HG03460 (cell line): Measurements from ENCODE around the gene ZNF550.
"Not testable (repeated sequence)": the region's sequence is repeated elsewhere in the genome, so short reads cannot be mapped to it uniquely, and the experiment has no call there.

Experiments
- ATAC-seq: cut with Tn5 transposase; IDR thresholded peaks from one replicate; pipeline ENCODE4 v1.9.1; 2021; ENCODE audit not compliant: unreplicated experiment

The ZNF550 gene

DNA sequence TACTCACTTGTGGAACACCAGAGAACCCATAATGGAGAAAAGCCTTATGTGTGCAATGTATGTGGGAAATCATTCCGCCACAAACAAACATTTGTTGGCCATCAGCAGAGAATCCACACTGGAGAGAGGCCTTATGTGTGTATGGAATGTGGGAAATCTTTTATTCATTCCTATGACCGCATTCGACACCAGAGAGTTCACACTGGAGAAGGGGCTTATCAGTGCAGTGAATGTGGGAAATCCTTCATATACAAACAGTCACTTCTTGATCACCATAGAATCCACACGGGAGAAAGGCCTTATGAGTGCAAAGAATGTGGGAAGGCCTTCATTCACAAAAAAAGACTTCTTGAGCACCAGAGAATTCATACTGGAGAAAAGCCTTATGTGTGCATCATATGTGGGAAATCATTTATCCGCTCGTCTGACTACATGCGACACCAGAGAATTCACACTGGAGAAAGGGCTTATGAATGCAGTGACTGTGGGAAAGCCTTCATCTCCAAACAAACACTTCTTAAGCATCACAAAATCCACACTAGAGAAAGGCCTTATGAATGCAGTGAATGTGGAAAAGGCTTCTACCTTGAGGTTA lies 21.6 kb downstream of the ZNF550 start:
- no peak for ATAC-seq

DNA sequence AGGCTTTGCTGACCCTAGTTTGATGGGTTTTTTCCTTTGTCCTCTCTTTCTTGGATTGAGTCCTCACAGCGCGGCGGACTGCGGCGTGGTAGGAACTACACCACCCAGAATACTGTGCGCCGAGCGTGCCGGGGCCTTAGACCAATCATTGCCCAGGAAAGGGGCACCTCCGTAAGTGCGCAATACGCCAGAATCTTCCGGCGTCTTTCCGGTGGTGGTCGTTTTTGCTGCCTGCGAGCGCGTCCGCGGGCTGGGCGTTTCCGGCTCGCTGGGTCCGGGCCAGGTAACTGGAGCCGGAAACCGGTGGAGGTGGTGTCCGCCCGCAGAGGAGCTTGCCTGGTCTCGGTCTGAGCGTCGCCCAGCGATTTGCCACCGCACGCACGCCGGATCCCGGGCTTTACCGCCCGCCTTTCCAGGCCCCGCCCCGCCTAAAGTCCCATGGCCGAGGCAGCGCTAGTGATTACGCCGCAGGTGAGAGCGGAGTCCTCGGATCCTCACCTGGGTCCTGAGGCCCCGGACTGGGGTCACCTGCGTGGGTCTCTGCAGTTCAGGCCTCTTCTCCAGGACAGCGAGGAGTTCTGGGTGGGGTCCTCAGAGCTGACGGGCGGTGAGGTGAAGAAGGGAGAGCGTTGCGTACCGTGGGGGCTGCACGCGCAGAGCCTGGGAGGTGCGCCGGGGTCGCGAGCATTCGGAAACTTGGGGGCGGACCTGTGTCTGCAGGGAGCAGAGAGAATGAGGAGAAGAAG lies 32.4 kb downstream of the ZNF550 start, which contains the start of gene ZNF549:
Gene ZNF549, plus strand, starts transcription at position 221 of the 746 bp plus-strand sequence. Its CDS starts 218 bp downstream, at position 439.
- ATAC-seq, result peak; percentile 98

DNA sequence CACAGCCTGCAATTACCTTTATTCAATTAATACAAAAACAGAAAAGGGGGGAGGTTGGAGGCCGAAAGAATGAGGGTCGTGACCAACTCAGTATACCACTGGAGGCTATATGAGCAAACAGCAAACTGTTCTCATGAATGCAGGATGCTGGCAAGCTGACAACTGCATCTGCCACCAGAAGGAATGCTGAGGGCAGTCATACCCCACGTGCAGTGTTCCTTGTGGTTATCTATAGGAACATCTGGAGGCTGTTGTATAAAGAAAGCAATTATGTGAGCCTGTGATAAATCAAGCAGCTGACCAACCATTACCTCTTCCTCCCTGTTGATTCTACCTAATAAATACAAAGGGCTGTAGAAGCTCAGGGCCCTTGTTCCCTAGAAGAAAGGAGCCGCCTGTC lies 41.6 kb downstream of the ZNF550 start:
- not testable (repeated sequence) for ATAC-seq

DNA sequence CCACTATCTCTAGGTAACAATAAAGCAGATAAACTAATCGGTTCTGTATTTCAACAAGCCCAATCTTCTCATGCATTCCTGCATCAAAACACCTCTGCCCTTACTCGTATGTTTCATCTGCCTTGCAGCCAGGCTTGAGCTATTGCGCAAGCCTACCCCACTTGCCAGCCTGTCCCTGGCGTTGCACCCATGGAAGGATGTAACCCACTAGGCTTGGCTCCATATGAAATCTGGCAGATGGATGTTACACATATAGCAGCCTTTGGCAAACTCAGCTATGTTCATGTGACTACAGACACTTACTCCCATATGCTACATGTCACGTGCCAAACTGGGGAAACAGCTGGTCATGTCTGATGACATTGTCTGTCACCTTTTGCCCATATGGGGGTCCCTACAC lies 44.4 kb downstream of the ZNF550 start:
- ATAC-seq, result no peak

DNA sequence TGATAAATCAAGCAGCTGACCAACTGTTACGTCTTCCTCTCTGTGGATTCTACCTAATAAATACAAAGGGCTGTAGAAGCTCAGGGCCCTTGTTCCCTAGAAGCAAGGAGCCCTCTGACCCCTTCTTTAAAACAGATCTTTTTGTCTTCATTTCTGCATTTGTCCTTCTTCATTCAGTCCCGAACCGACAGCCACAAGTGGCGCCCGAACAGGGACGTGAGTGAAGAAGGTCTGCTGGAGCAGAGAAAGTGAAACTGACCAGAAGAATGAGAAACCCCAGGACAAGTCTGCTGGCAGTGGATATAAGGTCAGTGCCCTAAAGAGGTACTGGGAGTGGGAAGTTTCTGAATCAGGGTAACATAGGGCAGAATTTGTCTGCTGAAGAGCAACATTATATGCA lies 46.8 kb downstream of the ZNF550 start:
- no peak for ATAC-seq

DNA sequence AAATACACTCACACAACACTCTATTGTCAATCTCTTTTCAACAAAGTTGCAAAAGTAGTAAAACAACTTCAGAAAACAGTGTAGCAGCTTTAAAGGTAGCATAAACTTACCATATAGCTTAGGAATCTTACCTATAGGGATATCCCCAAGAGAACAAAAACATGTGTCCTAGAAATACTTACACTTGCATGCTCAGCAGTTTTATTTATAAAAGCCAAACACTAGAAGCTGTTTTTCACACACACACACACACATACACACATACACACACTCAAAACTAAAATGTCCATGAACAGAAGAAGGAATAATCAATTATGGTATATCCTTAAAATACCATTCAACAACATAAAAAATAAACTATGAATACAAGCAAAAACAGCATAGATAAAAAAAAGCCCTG lies 48.2 kb downstream of the ZNF550 start:
- ATAC-seq, result no peak

DNA sequence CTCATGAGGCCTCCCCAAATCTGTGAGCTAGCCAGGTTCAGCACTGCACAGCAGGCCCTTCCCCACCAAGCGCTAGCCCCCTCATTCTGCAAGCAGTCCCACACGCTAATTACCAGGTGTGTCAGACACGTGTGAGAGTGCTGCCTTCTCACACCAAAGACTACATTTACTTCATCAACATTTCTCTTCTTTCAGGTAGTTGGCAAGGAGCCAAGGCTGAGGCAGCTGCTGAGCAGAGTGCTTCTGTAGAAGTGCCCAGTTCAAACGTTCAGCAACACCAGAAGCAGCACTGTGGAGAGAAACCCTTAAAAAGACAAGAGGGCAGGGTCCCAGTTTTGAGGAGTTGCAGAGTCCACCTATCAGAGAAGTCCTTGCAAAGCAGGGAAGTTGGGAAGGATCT lies 53.5 kb downstream of the ZNF550 start:
- ATAC-seq, result no peak

DNA sequence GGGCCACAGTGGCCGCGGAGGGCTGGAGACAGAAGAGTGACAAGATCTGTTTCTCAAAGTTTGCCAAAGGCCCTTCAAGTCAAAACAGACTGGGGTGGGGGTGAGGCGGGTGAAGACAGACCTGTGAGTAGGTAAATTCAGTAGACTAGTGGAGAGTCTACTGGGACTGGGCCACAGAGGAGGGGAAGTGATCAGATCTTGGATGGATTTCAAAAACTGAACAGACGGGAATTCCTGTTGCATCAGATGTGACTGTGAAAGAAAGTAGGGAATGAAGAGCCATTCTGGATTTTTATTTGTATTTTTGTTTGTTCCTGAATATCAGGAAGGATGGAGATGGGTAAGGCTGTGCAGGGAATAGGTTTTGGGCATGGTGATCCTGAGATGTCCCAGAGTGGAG lies 59.3 kb downstream of the ZNF550 start:
- ATAC-seq, result not testable (repeated sequence)

DNA sequence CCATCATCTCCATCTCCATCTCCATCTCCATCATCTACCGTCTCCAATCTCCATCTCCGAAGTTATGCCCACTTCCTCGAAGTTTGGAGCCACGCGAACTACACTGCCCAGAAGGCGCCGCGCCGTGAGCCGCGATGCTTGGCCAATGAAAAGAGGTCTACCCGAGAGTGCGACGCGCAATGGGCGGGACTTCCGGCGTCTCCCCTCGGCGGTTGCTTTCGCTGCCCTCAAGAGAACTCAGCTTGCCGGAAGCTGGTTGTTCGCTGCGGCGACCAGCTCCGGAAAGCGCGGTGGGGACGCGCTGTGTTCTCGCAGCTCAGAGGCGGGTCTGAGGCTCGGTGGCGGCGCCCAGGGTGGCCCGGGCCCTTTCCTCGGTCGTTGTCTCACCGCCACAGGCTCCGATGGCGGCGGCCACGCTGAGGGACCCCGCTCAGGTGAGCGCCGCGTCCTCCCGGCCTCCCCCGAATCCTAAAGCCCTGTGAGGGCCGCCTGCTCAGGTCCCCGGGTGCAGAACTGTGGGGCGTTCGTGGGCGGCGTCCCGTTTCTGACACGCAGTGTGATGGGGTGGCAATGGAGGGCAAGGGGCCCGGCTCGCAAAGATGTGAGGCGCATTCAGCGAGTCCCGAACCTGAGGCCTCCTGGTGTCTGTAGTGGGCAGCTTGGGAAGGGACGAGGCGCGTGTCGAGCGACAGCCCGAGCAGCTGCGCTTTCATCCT lies 59.8 kb downstream of the ZNF550 start, which contains the start of gene ZNF773:
Gene ZNF773, plus strand, starts transcription at position 259 of the 716 bp plus-strand sequence. Its CDS starts 143 bp downstream, at position 402.
- ATAC-seq, result peak; percentile 98

DNA sequence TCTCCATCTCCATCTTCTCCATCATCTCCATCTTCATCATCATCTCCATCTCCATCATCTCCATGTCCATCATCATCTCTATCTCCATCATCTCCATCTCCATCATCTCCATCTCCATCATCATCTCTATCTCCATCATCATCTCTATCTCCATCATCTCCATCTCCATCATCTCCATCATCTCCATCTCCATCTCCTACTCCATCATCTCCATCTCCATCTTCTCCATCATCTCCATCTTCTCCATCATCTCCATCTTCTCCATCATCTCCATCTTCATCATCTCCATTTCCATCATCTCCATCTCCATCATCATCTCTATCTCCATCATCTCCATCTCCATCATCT lies 60.4 kb downstream of the ZNF550 start:
- not testable (repeated sequence) for ATAC-seq

DNA sequence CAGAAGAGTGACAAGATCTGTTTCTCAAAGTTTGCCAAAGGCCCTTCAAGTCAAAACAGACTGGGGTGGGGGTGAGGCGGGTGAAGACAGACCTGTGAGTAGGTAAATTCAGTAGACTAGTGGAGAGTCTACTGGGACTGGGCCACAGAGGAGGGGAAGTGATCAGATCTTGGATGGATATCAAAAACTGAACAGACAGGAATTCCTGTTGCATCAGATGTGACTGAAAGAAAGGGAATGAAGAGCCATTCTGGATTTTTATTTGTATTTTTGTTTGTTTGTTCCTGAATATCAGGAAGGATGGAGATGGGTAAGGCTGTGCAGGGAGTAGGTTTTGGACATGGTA lies 71.4 kb downstream of the ZNF550 start:
- not testable (repeated sequence) for ATAC-seq

DNA sequence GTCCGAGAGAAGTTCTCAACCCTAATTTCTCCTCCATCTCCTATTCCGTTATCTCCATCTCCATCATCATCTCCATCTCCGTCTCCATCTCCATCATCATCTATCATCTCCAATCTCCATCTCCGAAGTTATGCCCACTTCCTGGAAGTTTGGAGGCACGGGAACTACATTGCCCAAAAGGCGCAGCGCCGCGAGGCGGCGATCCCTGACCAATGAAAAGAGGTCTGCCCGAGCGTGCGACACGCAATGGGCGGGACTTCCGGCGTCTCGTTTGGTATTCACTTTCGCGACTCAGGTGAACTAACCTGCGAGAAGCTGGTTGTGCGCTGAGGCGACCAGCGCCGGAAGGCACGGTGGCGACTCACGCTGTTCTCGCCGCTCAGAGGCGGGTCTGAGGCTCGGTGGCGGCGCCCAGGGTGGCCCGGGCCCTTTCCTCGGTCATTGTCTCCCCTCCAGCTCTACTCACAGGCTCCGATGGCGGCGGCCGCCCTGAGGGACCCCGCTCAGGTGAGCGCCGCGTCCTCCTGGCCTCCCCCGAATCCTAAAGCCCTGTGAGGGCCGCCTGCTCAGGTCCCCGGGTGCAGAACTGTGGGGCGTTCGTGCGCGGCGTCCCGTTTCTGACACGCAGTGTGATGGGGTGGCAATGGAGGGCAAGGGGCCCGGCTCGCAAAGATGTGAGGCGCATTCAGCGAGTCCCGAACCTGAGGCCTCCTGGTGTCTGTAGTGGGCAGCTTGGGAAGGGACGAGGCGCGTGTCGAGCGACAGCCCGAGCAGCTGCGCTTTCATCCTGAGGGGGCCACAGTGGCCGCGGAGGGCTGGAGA lies 72.0 kb downstream of the ZNF550 start, which contains the start of gene ZNF419:
Gene ZNF419, plus strand, starts transcription at position 274 of the 822 bp plus-strand sequence. Its CDS starts 201 bp downstream, at position 475.
- peak; percentile 96 for ATAC-seq
